Measurements from ENCODE around the gene CTIF. TPM values are rescaled to one million over a fixed set of nuclear protein-coding genes. Genes with fewer than 3 reads are reported as not detected.

CTIF gene
- polyA plus RNA-seq, 1 donor from 2014 or later: 50.2 TPM

DNA sequence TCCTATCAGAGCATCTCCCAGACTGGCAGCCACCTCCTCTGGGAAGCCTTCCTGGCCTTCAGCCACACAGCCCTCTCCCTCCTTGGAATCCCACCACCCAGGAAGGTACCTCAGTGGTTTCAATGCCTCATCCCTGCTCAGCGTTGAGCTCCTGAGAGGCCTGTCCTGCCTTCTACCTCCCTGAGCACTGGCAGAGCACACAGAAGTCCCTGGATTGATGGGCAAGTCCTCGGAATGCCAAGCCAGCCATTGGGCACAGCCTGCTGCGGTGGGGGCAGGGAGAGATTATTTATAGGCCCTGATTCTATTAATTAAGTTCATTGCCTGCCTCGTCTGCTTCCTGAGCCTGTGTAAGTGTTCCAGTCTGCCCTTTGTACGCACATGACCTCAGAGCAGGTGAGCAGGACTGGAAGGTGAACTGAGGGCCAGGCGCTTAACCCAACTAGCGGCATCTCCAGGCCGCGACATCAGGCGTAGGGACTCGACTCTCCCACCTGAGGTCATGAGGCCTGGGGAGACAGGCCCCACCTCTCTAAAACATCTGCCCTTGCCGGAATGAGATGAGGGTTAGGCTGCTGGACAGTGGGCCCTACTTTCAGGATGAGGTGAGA is 348.6 kb downstream of the CTIF start:
- H3K79me2 ChIP-seq (replicated peaks; ENCODE audit: insufficient read depth, low read length): no peaks in the 10 kb centered on the region
- no peak overlapping the region for H3K27ac ChIP-seq (ENCODE audit: low read length)

DNA sequence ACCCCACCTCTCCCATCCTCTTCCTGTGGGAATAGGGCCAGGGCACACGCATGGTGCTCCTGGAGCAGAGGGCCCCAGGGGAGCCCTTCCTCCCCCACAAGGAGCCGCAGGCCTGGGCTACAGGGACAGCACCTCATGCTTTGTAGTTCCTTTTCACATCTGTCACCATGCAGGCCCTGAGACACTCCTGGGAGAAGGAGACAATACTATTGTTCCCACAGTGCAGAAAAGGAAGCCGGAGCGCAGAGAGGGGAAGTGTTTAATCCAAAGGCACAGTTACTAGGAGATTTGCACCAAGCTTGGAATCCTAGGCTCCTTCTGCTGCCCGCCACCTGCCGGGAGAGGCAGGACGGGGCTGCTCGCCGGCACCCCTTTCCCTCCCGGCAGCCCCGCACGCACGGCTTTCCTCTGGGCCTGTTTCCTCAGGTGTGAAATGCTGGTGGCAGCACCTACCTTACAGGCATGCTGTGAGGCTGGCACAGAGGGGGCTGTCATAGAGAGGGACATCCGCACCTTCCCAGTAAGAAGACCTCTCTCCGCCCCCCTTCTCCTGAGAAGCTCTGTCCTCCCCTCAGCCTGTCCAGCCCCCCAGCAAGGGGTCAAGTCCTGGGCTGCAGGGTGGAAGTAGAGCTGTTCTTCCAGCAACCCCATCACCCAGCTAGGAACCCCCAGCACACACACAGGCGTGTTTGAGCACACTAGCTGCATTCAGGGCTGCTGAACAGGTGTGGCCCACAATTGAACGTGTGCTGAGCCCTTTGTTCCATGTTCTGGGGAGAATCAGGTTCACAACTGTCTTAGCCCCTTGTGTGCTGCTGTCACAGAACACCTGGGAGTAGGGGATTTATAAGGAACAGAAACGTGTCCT is 349.3 kb downstream of the CTIF start:
- Histone ChIP-seq H3K4me2 (ENCODE audit: low read length) (no peak overlapping the region), H3K36me3 (ENCODE audit: insufficient read depth, low read length) (no peaks in the 10 kb centered on the region), H3K9ac (ENCODE audit: low read length) (no peak overlapping the region), H4K20me1 (ENCODE audit: insufficient read depth) (no peaks in the 10 kb centered on the region), H3K4me3 (ENCODE audit: low read length) (no peak overlapping the region), H3K9me3 (ENCODE audit: low read length) (no peaks in the 10 kb centered on the region), H2AFZ (ENCODE audit: low read depth, low read length) (no peak overlapping the region), H3K79me2 (replicated peaks; ENCODE audit: insufficient read depth, low read length) (no peaks in the 10 kb centered on the region), H3F3A (ENCODE audit: insufficient read depth, low read length, poor library complexity, severe bottlenecking) (no peaks in the 10 kb centered on the region), H3K27me3 (ENCODE audit: insufficient read depth, low read depth, low read length) (no peaks in the 10 kb centered on the region), H3K9me2 (ENCODE audit: insufficient read depth, low read length) (no peaks in the 10 kb centered on the region), H3K27ac (ENCODE audit: low read length) (no peak overlapping the region)
- TF ChIP-seq TAF1 (IDR thresholded peaks at IDR 0.05; ENCODE audit: low read depth) (no peak), MXI1 (conservative IDR thresholded peaks at IDR 0.05; ENCODE audit: poor library complexity, severe bottlenecking) (no peak)

More for the DNA sequence above, 348.6 kb downstream of the CTIF start:
- Histone ChIP-seq H3K4me2 (ENCODE audit: low read length) (no peak overlapping the region), H3K4me3 (ENCODE audit: low read length) (no peak overlapping the region), H4K20me1 (ENCODE audit: insufficient read depth) (no peaks in the 10 kb centered on the region), H3F3A (ENCODE audit: insufficient read depth, low read length, poor library complexity, severe bottlenecking) (no peaks in the 10 kb centered on the region), H3K27me3 (ENCODE audit: insufficient read depth, low read depth, low read length) (no peaks in the 10 kb centered on the region), H3K9me2 (ENCODE audit: insufficient read depth, low read length) (no peaks in the 10 kb centered on the region), H3K36me3 (ENCODE audit: insufficient read depth, low read length) (no peaks in the 10 kb centered on the region), H2AFZ (ENCODE audit: low read depth, low read length) (no peak overlapping the region), H3K9ac (ENCODE audit: low read length) (no peak overlapping the region), H3K9me3 (ENCODE audit: low read length) (no peaks in the 10 kb centered on the region)
- no peak for TF ChIP-seq SMC3 (conservative IDR thresholded peaks at IDR 0.05; ENCODE audit: poor library complexity)
- no peak for TF ChIP-seq POLR2AphosphoS5 (IDR thresholded peaks at IDR 0.05)
- TF ChIP-seq TAF1 (IDR thresholded peaks at IDR 0.05; ENCODE audit: low read depth): no peak
- TF ChIP-seq EZH2 (IDR thresholded peaks at IDR 0.05; ENCODE audit: borderline replicate concordance, insufficient read depth, low read length, poor library complexity, severe bottlenecking): no peak
- TF ChIP-seq, protein P1, sequence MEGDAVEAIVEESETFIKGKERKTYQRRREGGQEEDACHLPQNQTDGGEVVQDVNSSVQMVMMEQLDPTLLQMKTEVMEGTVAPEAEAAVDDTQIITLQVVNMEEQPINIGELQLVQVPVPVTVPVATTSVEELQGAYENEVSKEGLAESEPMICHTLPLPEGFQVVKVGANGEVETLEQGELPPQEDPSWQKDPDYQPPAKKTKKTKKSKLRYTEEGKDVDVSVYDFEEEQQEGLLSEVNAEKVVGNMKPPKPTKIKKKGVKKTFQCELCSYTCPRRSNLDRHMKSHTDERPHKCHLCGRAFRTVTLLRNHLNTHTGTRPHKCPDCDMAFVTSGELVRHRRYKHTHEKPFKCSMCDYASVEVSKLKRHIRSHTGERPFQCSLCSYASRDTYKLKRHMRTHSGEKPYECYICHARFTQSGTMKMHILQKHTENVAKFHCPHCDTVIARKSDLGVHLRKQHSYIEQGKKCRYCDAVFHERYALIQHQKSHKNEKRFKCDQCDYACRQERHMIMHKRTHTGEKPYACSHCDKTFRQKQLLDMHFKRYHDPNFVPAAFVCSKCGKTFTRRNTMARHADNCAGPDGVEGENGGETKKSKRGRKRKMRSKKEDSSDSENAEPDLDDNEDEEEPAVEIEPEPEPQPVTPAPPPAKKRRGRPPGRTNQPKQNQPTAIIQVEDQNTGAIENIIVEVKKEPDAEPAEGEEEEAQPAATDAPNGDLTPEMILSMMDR (IDR thresholded peaks at IDR 0.05; ENCODE audit: poor library complexity, severe bottlenecking): no peak

DNA sequence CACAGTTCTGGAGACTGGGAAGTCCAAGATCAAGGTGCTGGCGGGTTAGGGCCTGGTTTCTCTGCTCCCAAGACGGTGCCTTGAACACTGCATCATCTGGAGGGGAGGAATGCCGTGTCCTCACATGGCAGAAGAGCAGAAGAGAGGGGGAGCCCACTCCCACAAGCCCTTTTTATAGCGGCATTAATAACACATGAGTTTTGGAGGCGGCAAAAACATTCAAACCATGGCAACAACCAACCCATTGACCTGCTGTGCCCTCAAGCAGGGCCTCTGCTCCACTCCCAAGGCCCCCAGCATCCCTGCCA is 349.9 kb downstream of the CTIF start:
- H3K4me3 ChIP-seq (ENCODE audit: low read length): no peak overlapping the region
- no peaks in the 10 kb centered on the region for H3F3A ChIP-seq (ENCODE audit: insufficient read depth, low read length, poor library complexity, severe bottlenecking)
- no peaks in the 10 kb centered on the region for H3K79me2 ChIP-seq (replicated peaks; ENCODE audit: insufficient read depth, low read length)
- no peaks in the 10 kb centered on the region for H4K20me1 ChIP-seq (ENCODE audit: insufficient read depth)
- TF ChIP-seq SMC3 (conservative IDR thresholded peaks at IDR 0.05; ENCODE audit: poor library complexity) (no peak), EP300 (conservative IDR thresholded peaks at IDR 0.05; ENCODE audit: poor library complexity, severe bottlenecking) (no peak), MXI1 (conservative IDR thresholded peaks at IDR 0.05; ENCODE audit: poor library complexity, severe bottlenecking) (no peak), TAF1 (IDR thresholded peaks at IDR 0.05; ENCODE audit: low read depth) (no peak), RAD21 (conservative IDR thresholded peaks at IDR 0.05) (no peak), EZH2 (IDR thresholded peaks at IDR 0.05; ENCODE audit: borderline replicate concordance, insufficient read depth, low read length, poor library complexity, severe bottlenecking) (no peak), POLR2AphosphoS5 (IDR thresholded peaks at IDR 0.05) (no peak)
- TF ChIP-seq, protein P1 (IDR thresholded peaks at IDR 0.05; ENCODE audit: poor library complexity, severe bottlenecking): no peak
- TF ChIP-seq, protein P2, sequence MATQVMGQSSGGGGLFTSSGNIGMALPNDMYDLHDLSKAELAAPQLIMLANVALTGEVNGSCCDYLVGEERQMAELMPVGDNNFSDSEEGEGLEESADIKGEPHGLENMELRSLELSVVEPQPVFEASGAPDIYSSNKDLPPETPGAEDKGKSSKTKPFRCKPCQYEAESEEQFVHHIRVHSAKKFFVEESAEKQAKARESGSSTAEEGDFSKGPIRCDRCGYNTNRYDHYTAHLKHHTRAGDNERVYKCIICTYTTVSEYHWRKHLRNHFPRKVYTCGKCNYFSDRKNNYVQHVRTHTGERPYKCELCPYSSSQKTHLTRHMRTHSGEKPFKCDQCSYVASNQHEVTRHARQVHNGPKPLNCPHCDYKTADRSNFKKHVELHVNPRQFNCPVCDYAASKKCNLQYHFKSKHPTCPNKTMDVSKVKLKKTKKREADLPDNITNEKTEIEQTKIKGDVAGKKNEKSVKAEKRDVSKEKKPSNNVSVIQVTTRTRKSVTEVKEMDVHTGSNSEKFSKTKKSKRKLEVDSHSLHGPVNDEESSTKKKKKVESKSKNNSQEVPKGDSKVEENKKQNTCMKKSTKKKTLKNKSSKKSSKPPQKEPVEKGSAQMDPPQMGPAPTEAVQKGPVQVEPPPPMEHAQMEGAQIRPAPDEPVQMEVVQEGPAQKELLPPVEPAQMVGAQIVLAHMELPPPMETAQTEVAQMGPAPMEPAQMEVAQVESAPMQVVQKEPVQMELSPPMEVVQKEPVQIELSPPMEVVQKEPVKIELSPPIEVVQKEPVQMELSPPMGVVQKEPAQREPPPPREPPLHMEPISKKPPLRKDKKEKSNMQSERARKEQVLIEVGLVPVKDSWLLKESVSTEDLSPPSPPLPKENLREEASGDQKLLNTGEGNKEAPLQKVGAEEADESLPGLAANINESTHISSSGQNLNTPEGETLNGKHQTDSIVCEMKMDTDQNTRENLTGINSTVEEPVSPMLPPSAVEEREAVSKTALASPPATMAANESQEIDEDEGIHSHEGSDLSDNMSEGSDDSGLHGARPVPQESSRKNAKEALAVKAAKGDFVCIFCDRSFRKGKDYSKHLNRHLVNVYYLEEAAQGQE (IDR thresholded peaks at IDR 0.05; ENCODE audit: borderline replicate concordance): no peak
- H2AFZ ChIP-seq (ENCODE audit: low read depth, low read length): no peak overlapping the region
- no peak overlapping the region for H3K9ac ChIP-seq (ENCODE audit: low read length)
- no peaks in the 10 kb centered on the region for H3K9me3 ChIP-seq (ENCODE audit: low read length)
- H3K4me2 ChIP-seq (ENCODE audit: low read length): no peak overlapping the region
- no peaks in the 10 kb centered on the region for H3K27me3 ChIP-seq (ENCODE audit: insufficient read depth, low read depth, low read length)
- no peaks in the 10 kb centered on the region for H3K36me3 ChIP-seq (ENCODE audit: insufficient read depth, low read length)
- no peak overlapping the region for H3K27ac ChIP-seq (ENCODE audit: low read length)
- no peaks in the 10 kb centered on the region for H3K9me2 ChIP-seq (ENCODE audit: insufficient read depth, low read length)

All from neural cell (in vitro differentiated cells).